Thoracic aorta (tissue), 2 donors: ENCODE measurements around the gene KCNB1. TPM values are rescaled to one million over a fixed set of nuclear protein-coding genes. Genes with fewer than 3 reads are reported as not detected.

Experiments used
- ATAC-seq: fragments of 150-250 bp; one replicate; pipeline ENCODE4 v1.8.0; 2017; ENCODE audit warnings: low read depth; ENCODE audit not compliant: insufficient number of reproducible peaks, low FRiP score
- DNase-seq: peaks from one replicate; pipeline ENCODE4 v3.0.0-alpha.2; 2020; ENCODE audit warnings: low spot score
- H3K27ac ChIP-seq, 2 donors: fragments of 200-600 bp; sonication (generic); 1 replicate in 1 of 2; 2 replicates in 1 of 2; pipeline ENCODE4 v1.5.1; 2016; ENCODE audit warnings: mild to moderate bottlenecking in 2 of 2, moderate library complexity in 2 of 2
- H3K27me3 ChIP-seq: fragments of 200-600 bp; sonication (generic); replicated peaks from 2 replicates; pipeline ENCODE4 v1.6.0; 2016; ENCODE audit warnings: mild to moderate bottlenecking; ENCODE audit not compliant: insufficient read depth
- H3K36me3 ChIP-seq: fragments of 200-600 bp; sonication (generic); one replicate; pipeline ENCODE4 v1.5.1; 2016
- H3K4me1 ChIP-seq, 2 donors: fragments of 200-600 bp; sonication (generic); 1 replicate in 1 of 2; 2 replicates in 1 of 2; pipeline versions ENCODE4 v1.5.1 to v1.6.0; 2016; ENCODE audit warnings: low read depth in 2 of 2, mild to moderate bottlenecking in 1 of 2; ENCODE audit not compliant: control insufficient read depth in 1 of 2
- H3K4me3 ChIP-seq: fragments of 200-600 bp; sonication (generic); 2 replicates; pipeline ENCODE4 v1.5.1; 2016; ENCODE audit warnings: mild to moderate bottlenecking
- H3K9me3 ChIP-seq: fragments of 200-600 bp; sonication (generic); 2 replicates; pipeline ENCODE4 v1.5.1; 2016
- CTCF ChIP-seq: fragments of 200-600 bp; sonication (generic); IDR thresholded peaks from one replicate; pipeline ENCODE4 v1.5.1; 2019; ENCODE audit warnings: antibody characterized with exemption
- total RNA-seq, 2 donors: library from RNA; depleted of rRNA; stranded (reverse); fragments of >200 nt; gene quantifications; one replicate each; pipeline versions ENCODE4 v1.1.0 to v1.2.3, GENCODE V29; 2016

Gene KCNB1
- total RNA-seq, 2 donors from 2014 or later = 1.4 to 2.3 TPM

- peaks cover 7 to 53% of the 10 kb centered on the region in 2 donors for H3K4me1 ChIP-seq
- no peaks in the 10 kb centered on the region for H3K27me3 ChIP-seq
- peak overlapping the region; percentile 40 to 59 for H3K27ac ChIP-seq
- no peak for TF ChIP-seq CTCF
- DNase-seq = no peak
- no peak for ATAC-seq
- no peak overlapping the region for H3K4me3 ChIP-seq
- peaks cover 65% of the 10 kb centered on the region for H3K36me3 ChIP-seq
- H3K9me3 ChIP-seq = no peaks in the 10 kb centered on the region
These were observed 34.7 kb upstream of the KCNB1 start for GRCh38 chr20:49516916-49517804.

DNA sequence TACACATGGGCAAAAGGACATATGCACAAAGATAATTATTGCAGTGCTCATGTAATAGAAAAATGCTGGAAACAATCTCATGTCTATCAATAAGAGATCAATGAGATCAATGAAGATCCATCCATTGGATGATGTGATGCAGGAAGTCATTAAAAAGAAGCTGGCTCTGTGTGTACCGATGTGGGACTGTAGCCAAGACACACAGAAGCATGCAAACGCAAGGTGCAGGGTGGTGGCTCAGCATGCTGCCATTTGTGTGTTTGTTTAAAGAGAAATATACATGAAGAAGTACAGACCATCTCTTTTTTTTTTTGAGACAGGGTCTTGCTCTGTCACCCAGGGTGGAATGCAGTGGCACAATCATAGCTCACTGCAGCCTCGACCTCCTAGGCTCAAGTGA, 33.1 kb upstream of the KCNB1 start:
- Histone ChIP-seq H3K27ac (peak overlapping the region in 1 of 2 donors; percentile 59), H3K36me3 (peaks cover 57% of the 10 kb centered on the region), H3K27me3 (no peaks in the 10 kb centered on the region), H3K4me1 (peaks cover 17 to 57% of the 10 kb centered on the region in 2 donors), H3K9me3 (no peaks in the 10 kb centered on the region), H3K4me3 (no peak overlapping the region)
- no peak for TF ChIP-seq CTCF
- no peak for ATAC-seq
- no peak for DNase-seq

DNA sequence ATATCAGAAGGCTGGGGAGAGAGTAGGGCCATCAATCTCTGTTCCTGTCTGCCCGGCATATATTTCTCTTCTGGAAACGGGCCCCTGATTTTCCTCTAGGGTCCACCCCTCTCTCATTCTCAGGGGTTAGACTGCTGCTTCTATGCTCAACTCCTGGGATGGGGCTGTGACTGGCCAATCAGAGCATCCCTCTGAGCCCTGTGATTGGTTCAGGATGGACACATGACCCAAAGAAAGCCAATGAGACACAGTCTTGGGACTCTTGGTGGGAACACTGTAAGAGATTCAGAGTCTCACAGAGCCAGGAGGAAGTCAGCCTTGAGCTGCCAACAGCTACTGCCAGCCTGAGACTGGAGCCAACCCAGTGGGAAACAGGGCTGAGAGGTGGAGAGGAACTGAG, 31.0 kb upstream of the KCNB1 start:
- no peaks in the 10 kb centered on the region for H3K9me3 ChIP-seq
- no peak for TF ChIP-seq CTCF
- no peaks in the 10 kb centered on the region for H3K27me3 ChIP-seq
- ATAC-seq (no peak), DNase-seq (no peak)
- no peak overlapping the region for H3K4me3 ChIP-seq
- peak overlapping the region; percentile 39 to 46 for H3K27ac ChIP-seq
- H3K36me3 ChIP-seq = peaks cover 58% of the 10 kb centered on the region
- H3K4me1 ChIP-seq = peaks cover 26 to 73% of the 10 kb centered on the region in 2 donors

GRCh38 chr20:49513009-49513408, 30.5 kb upstream of the KCNB1 start:
- no peak for TF ChIP-seq CTCF
- no peak for DNase-seq
- no peaks in the 10 kb centered on the region for H3K9me3 ChIP-seq
- peak overlapping the region; percentile 39 to 46 for H3K27ac ChIP-seq
- no peak for ATAC-seq
- H3K36me3 ChIP-seq = peaks cover 56% of the 10 kb centered on the region
- no peak overlapping the region for H3K4me3 ChIP-seq
- H3K27me3 ChIP-seq = no peaks in the 10 kb centered on the region
- H3K4me1 ChIP-seq = peaks cover 30 to 74% of the 10 kb centered on the region in 2 donors

DNA sequence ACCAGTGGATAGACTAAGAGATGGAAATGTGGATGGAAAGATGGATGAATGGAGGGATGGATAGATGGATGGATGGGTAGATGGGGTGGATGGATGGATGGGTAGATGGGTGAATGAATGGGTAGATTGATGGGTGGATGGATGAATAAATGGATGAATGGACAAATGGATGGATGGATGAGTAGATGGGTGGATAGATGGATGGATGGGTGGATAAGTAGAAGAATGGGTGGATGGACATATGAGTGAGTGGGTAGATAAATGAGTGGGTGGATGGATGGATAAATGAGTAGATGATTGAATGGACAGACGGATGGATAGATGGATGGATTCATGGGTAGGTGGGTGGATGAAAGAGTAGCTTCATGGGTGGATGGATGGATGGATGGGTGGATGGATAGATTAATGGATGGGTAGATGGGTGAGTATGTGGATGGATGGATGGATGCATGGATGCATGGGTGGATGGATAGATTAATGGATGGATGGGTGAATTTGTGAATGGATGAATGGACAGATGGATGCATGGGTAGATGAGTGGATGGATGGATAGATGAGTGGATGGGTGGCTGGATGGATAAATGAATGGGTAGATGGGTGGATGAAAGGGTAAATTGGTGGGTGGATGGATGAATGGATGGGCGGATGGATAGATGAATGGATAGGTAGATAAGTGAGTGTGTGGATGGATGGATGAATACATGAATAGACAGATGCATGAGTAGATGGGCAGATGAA, 29.5 kb upstream of the KCNB1 start:
- Histone ChIP-seq H3K9me3 (no peaks in the 10 kb centered on the region), H3K36me3 (peaks cover 56% of the 10 kb centered on the region)
- no peak for ATAC-seq

More for the DNA sequence above, 29.5 kb upstream of the KCNB1 start:
- Histone ChIP-seq H3K4me1 (peaks cover 27 to 84% of the 10 kb centered on the region in 2 donors), H3K27ac (peak overlapping the region; percentile 22 to 56), H3K4me3 (no peak overlapping the region), H3K27me3 (no peaks in the 10 kb centered on the region)
- DNase-seq = no peak
- TF ChIP-seq CTCF = no peak
